Fibroblast of lung (primary cell): ENCODE results near the gene MEOX2.

Experiments
- EZH2 ChIP-seq: IDR thresholded peaks from 2 replicates; pipeline ENCODE4 v1.5.1; 2012; ENCODE audit warnings: low read length, control low read depth, mild to moderate bottlenecking; ENCODE audit errors: missing control alignments
- TF ChIP-seq, protein P1 (sequence below), 2 donors: IDR thresholded peaks in 1 of 2; conservative IDR thresholded peaks in 1 of 2; 1 replicate in 1 of 2; 2 replicates in 1 of 2; pipeline ENCODE4 v1.5.1; 2011 to 2012; ENCODE audit warnings: low read length in 2 of 2, control low read depth in 1 of 2, inconsistent platforms in 1 of 2, low read depth in 1 of 2, mild to moderate bottlenecking in 1 of 2

DNA sequence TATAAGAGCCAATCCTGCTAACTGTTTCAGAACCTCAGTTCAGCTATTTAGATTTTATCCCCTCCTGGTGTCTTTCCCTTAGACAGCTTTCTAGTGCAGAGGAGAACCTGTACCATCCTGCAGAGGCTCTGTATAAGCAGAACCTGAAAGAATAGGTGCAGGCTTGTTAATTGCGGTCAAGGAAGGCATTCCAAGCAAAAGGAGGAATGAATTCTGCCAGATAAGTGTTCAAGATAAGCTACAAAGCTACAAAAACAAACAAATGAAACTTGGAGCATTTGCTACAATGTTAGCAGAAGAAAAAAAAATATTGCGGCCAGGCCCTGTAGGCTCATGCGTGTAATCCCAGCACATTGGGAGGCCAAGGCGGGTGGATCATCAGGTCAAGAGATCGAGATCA is 92.0 kb downstream of the MEOX2 start:
- TF ChIP-seq, protein P1, sequence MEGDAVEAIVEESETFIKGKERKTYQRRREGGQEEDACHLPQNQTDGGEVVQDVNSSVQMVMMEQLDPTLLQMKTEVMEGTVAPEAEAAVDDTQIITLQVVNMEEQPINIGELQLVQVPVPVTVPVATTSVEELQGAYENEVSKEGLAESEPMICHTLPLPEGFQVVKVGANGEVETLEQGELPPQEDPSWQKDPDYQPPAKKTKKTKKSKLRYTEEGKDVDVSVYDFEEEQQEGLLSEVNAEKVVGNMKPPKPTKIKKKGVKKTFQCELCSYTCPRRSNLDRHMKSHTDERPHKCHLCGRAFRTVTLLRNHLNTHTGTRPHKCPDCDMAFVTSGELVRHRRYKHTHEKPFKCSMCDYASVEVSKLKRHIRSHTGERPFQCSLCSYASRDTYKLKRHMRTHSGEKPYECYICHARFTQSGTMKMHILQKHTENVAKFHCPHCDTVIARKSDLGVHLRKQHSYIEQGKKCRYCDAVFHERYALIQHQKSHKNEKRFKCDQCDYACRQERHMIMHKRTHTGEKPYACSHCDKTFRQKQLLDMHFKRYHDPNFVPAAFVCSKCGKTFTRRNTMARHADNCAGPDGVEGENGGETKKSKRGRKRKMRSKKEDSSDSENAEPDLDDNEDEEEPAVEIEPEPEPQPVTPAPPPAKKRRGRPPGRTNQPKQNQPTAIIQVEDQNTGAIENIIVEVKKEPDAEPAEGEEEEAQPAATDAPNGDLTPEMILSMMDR (conservative IDR thresholded peaks at IDR 0.05 in 1 of 2, IDR thresholded peaks at IDR 0.05 in 1 of 2; ENCODE audit: low read depth in 1 of 2, low read length in 2 of 2): no peak
- no peak for TF ChIP-seq EZH2
